HepG2 (cell line): Measurements from ENCODE around the gene ABCC5.

ENCODE experiments used
- ASH2L ChIP-seq: fragments of 300-600, 200-600 bp; sonication (generic); IDR thresholded peaks from 2 replicates; pipeline ENCODE4 v1.7.0; 2017; ENCODE audit warnings: low read depth, mild to moderate bottlenecking, moderate library complexity, mixed read lengths, low read length; ENCODE audit not compliant: insufficient read length
- POLR2A ChIP-seq, 2 experiments: IDR thresholded peaks; 2 replicates each; pipeline ENCODE4 v1.6.1; 2011; ENCODE audit warnings: low read depth in 2 of 2, low read length in 2 of 2, mild to moderate bottlenecking in 1 of 2, moderate library complexity in 1 of 2; ENCODE audit not compliant: insufficient read depth in 1 of 2
- RNF2 ChIP-seq: fragments of 450-650 bp; conservative IDR thresholded peaks from 2 replicates; pipeline ENCODE4 v1.6.1; 2016; ENCODE audit warnings: low read depth
- TEAD3 ChIP-seq: optimal IDR thresholded peaks from 2 replicates; pipeline ENCODE3; 2016; ENCODE audit warnings: borderline replicate concordance
- ZBTB7A ChIP-seq: sonication (generic); formaldehyde crosslinking; IDR thresholded peaks from 2 replicates; pipeline ENCODE4 v1.8.0; 2022; ENCODE audit warnings: mild to moderate bottlenecking, missing genetic modification reagents
- ZKSCAN5 ChIP-seq: sonication (generic); formaldehyde crosslinking; IDR thresholded peaks from 2 replicates; pipeline ENCODE4 v1.5.1; 2020; ENCODE audit warnings: mild to moderate bottlenecking, missing genetic modification reagents
- ZNF292 ChIP-seq: sonication (generic); formaldehyde crosslinking; IDR thresholded peaks from 2 replicates; pipeline ENCODE4 v1.8.1; 2022; ENCODE audit warnings: mild to moderate bottlenecking, low read depth, missing genetic modification reagents, borderline replicate concordance
- ZSCAN21 ChIP-seq: sonication (generic); formaldehyde crosslinking; IDR thresholded peaks from 2 replicates; pipeline ENCODE4 v1.8.0; 2022; ENCODE audit warnings: mild to moderate bottlenecking, missing genetic modification reagents, moderate library complexity, borderline replicate concordance
- TF ChIP-seq, protein P1 (sequence below): sonication (generic); formaldehyde crosslinking; IDR thresholded peaks from 2 replicates; pipeline ENCODE4 v1.5.1; 2020; ENCODE audit warnings: mild to moderate bottlenecking, missing genetic modification reagents, moderate library complexity
- TF ChIP-seq, protein P2 (sequence below): sonication (generic); formaldehyde crosslinking; IDR thresholded peaks from 2 replicates; pipeline ENCODE4 v1.4.0; 2020; ENCODE audit warnings: missing genetic modification reagents, borderline replicate concordance
- TF ChIP-seq, protein P3 (sequence below): sonication (generic); formaldehyde crosslinking; IDR thresholded peaks from 2 replicates; pipeline ENCODE4 v1.4.0; 2020; ENCODE audit warnings: mild to moderate bottlenecking, missing genetic modification reagents

DNA sequence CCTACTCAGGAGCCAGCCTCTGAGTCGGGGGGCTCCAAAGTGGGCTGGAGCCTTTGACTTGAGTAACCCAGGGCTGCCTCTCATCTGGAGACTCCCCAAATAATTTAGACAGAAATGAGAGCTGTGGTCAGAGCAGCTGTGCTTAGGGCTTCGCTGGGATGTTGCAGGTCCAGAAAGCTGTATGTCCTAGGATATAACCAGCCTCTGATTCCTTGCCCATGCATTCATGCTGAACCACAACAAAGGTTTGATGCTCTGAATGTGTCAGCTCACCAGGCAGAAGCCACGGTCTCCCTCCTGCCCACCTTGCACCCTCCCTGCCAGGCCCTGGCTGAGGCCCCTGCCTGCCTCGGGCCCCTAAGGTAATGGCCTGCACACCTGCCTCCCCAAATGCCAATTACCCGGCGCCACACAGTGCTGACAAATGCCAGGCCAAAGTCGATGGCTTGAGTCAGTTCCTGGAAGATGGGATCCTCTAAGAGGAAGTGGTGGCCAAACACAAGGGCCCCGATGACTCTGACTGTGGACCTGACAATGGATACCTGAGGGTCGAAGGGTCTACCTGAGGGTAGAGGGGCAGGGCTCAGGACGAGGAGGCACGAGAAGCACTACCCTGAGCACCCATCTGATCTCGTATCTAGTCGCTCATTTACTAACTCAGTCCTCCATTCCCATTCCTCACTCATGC is 111.3 kb downstream of the ABCC5 start:
- TF ChIP-seq ZKSCAN5 (CRISPR knock-in tag) (no peak), TEAD3 (CRISPR knock-in tag) (no peak), ASH2L (no peak), ZBTB7A (CRISPR knock-in tag) (no peak), ZSCAN21 (CRISPR knock-in tag) (no peak), POLR2A (IDR thresholded peaks at IDR 0.05; ENCODE audit: insufficient read depth in 1 of 2, low read depth in 2 of 2, low read length in 2 of 2) (no peak), RNF2 (no peak), ZNF292 (no peak)
- TF ChIP-seq, protein P1, sequence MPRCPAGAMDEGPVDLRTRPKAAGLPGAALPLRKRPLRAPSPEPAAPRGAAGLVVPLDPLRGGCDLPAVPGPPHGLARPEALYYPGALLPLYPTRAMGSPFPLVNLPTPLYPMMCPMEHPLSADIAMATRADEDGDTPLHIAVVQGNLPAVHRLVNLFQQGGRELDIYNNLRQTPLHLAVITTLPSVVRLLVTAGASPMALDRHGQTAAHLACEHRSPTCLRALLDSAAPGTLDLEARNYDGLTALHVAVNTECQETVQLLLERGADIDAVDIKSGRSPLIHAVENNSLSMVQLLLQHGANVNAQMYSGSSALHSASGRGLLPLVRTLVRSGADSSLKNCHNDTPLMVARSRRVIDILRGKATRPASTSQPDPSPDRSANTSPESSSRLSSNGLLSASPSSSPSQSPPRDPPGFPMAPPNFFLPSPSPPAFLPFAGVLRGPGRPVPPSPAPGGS (CRISPR knock-in tag) = no peak
- TF ChIP-seq, protein P2, sequence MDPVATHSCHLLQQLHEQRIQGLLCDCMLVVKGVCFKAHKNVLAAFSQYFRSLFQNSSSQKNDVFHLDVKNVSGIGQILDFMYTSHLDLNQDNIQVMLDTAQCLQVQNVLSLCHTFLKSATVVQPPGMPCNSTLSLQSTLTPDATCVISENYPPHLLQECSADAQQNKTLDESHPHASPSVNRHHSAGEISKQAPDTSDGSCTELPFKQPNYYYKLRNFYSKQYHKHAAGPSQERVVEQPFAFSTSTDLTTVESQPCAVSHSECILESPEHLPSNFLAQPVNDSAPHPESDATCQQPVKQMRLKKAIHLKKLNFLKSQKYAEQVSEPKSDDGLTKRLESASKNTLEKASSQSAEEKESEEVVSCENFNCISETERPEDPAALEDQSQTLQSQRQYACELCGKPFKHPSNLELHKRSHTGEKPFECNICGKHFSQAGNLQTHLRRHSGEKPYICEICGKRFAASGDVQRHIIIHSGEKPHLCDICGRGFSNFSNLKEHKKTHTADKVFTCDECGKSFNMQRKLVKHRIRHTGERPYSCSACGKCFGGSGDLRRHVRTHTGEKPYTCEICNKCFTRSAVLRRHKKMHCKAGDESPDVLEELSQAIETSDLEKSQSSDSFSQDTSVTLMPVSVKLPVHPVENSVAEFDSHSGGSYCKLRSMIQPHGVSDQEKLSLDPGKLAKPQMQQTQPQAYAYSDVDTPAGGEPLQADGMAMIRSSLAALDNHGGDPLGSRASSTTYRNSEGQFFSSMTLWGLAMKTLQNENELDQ (CRISPR knock-in tag) = no peak
- TF ChIP-seq, protein P3, sequence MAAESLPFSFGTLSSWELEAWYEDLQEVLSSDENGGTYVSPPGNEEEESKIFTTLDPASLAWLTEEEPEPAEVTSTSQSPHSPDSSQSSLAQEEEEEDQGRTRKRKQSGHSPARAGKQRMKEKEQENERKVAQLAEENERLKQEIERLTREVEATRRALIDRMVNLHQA (CRISPR knock-in tag) = no peak
